Activated effector memory CD4-positive, alpha-beta T cell treated with anti-CD3 and anti-CD28 coated beads, Interleukin-2, amount 50 U/mL, for 16 hours (primary cell): ENCODE results near the gene ADCY2.

Experiments used
- DNase-seq: peaks from one replicate; pipeline ENCODE4 v3.0.0-alpha.2; 2020

ADCY2 gene

GRCh38 chr5:7609726-7610125 lies 213.8 kb downstream of the ADCY2 start:
- DNase-seq, result no peak

GRCh38 chr5:7610531-7611177 lies 214.7 kb downstream of the ADCY2 start:
- no peak for DNase-seq

GRCh38 chr5:7611518-7611917 lies 215.6 kb downstream of the ADCY2 start:
- DNase-seq, result no peak

GRCh38 chr5:7615566-7616061 lies 219.7 kb downstream of the ADCY2 start:
- no peak for DNase-seq

GRCh38 chr5:7616897-7617296 lies 221.0 kb downstream of the ADCY2 start:
- no peak for DNase-seq

- DNase-seq, result no peak
Measured at GRCh38 chr5:7622498-7622897, 226.6 kb downstream of the ADCY2 start.

- DNase-seq, result no peak
Measured at GRCh38 chr5:7625740-7626139, 229.8 kb downstream of the ADCY2 start.

- no peak for DNase-seq
Measured at GRCh38 chr5:7628248-7628647, 232.3 kb downstream of the ADCY2 start.

GRCh38 chr5:7628820-7629219 lies 232.9 kb downstream of the ADCY2 start:
- DNase-seq, result no peak

GRCh38 chr5:7629561-7629960 lies 233.6 kb downstream of the ADCY2 start:
- no peak for DNase-seq

- DNase-seq, result no peak
Measured at GRCh38 chr5:7634837-7635236, 238.9 kb downstream of the ADCY2 start.

GRCh38 chr5:7638456-7638855 lies 242.5 kb downstream of the ADCY2 start:
- DNase-seq, result no peak

- no peak for DNase-seq
Measured at GRCh38 chr5:7642029-7642428, 246.1 kb downstream of the ADCY2 start.

GRCh38 chr5:7644723-7645122 lies 248.8 kb downstream of the ADCY2 start:
- DNase-seq, result no peak

GRCh38 chr5:7650755-7651154 lies 254.8 kb downstream of the ADCY2 start:
- DNase-seq, result no peak

GRCh38 chr5:7653046-7653445 lies 257.1 kb downstream of the ADCY2 start:
- DNase-seq, result no peak

GRCh38 chr5:7657153-7657552 lies 261.2 kb downstream of the ADCY2 start:
- DNase-seq, result no peak

GRCh38 chr5:7659420-7659819 lies 263.5 kb downstream of the ADCY2 start:
- DNase-seq, result no peak

- DNase-seq, result no peak
Measured at GRCh38 chr5:7662289-7662688, 266.4 kb downstream of the ADCY2 start.

GRCh38 chr5:7663808-7664207 lies 267.9 kb downstream of the ADCY2 start:
- DNase-seq, result no peak

GRCh38 chr5:7664208-7664607 lies 268.3 kb downstream of the ADCY2 start:
- no peak for DNase-seq

GRCh38 chr5:7667216-7667767 lies 271.4 kb downstream of the ADCY2 start:
- DNase-seq, result no peak

GRCh38 chr5:7668161-7668560 lies 272.2 kb downstream of the ADCY2 start:
- DNase-seq, result no peak

GRCh38 chr5:7668627-7669026 lies 272.7 kb downstream of the ADCY2 start:
- no peak for DNase-seq

GRCh38 chr5:7671381-7671993 lies 275.5 kb downstream of the ADCY2 start:
- DNase-seq, result no peak
